ENCODE measurements around the gene FAXDC2. TPM values are rescaled to one million over a fixed set of nuclear protein-coding genes. Genes with fewer than 3 reads are reported as not detected.

Gene FAXDC2
- total RNA-seq, 2 donors from 2014 or later = 43.9 to 70.5 TPM

DNA sequence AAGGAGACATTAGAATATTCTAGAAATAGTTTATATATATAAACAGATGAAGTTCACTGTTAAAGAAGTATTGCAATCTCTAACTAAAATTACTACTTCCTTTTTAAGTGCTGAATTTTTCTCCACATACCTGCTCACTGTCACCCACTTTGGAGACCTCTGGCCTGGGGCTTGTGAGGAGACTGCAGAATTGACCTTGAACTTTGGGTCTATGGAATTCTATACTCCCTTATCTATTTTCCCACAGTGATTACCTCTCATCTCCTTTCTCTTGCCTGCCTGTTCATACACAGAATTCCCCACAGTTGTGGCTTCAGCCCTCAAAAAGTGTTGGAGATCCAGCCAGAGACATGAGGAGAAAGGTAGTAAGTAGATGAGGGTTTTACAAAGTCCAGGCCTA lies 49.8 kb downstream of the FAXDC2 start:
- Histone ChIP-seq H3K27me3 (replicated peaks; ENCODE audit: insufficient read depth) (no peaks in the 10 kb centered on the region), H3K4me3 (no peak overlapping the region), H3K36me3 (peaks cover 58% of the 10 kb centered on the region), H3K4me1 (ENCODE audit: control insufficient read depth in 1 of 2, low read depth in 2 of 2) (peaks cover 0 to 10% of the 10 kb centered on the region in 2 donors), H3K9me3 (no peaks in the 10 kb centered on the region), H3K27ac (no peak overlapping the region)
- ATAC-seq (ENCODE audit: insufficient number of reproducible peaks, low FRiP score, low read depth) = no peak
- no peak for DNase-seq (ENCODE audit: low spot score)
- TF ChIP-seq, protein P1, sequence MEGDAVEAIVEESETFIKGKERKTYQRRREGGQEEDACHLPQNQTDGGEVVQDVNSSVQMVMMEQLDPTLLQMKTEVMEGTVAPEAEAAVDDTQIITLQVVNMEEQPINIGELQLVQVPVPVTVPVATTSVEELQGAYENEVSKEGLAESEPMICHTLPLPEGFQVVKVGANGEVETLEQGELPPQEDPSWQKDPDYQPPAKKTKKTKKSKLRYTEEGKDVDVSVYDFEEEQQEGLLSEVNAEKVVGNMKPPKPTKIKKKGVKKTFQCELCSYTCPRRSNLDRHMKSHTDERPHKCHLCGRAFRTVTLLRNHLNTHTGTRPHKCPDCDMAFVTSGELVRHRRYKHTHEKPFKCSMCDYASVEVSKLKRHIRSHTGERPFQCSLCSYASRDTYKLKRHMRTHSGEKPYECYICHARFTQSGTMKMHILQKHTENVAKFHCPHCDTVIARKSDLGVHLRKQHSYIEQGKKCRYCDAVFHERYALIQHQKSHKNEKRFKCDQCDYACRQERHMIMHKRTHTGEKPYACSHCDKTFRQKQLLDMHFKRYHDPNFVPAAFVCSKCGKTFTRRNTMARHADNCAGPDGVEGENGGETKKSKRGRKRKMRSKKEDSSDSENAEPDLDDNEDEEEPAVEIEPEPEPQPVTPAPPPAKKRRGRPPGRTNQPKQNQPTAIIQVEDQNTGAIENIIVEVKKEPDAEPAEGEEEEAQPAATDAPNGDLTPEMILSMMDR (IDR thresholded peaks at IDR 0.05) = no peak

GRCh38 chr5:154797762-154798161 lies 52.6 kb downstream of the FAXDC2 start:
- peaks cover 42% of the 10 kb centered on the region for H3K36me3 ChIP-seq

DNA sequence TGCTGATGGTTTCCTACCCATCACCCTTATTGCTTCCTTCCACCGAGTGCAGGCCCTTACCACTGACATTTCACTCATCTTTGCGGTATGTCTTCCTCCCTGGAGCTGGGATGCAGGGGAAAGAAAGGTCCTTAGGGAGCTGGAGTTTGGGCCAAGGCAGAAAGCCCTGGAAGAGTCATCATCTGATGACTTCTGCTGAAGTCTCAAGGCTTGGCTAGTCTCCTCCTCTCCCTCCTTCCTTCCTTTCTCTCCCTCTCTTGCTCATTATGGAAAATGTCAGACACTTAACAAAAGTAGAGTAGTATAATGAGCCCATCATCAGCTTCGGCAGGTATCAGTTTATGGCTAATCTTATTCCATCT lies 55.2 kb downstream of the FAXDC2 start:
- TF ChIP-seq, protein P1 (IDR thresholded peaks at IDR 0.05) = no peak
- no peak for DNase-seq (ENCODE audit: low spot score)
- Histone ChIP-seq H3K27me3 (replicated peaks; ENCODE audit: insufficient read depth) (no peaks in the 10 kb centered on the region), H3K4me3 (no peak overlapping the region), H3K4me1 (ENCODE audit: control insufficient read depth in 1 of 2, low read depth in 2 of 2) (peaks cover 0 to 17% of the 10 kb centered on the region in 2 donors), H3K36me3 (peaks cover 33% of the 10 kb centered on the region), H3K27ac (no peak overlapping the region), H3K9me3 (no peaks in the 10 kb centered on the region)
- ATAC-seq (ENCODE audit: insufficient number of reproducible peaks, low FRiP score, low read depth) = no peak

More at GRCh38 chr5:154797762-154798161, 52.6 kb downstream of the FAXDC2 start:
- Histone ChIP-seq H3K27ac (no peak overlapping the region), H3K9me3 (no peaks in the 10 kb centered on the region), H3K4me3 (no peak overlapping the region), H3K27me3 (replicated peaks; ENCODE audit: insufficient read depth) (no peaks in the 10 kb centered on the region), H3K4me1 (ENCODE audit: control insufficient read depth in 1 of 2, low read depth in 2 of 2) (peaks cover 0 to 17% of the 10 kb centered on the region in 2 donors)
- ATAC-seq (ENCODE audit: insufficient number of reproducible peaks, low FRiP score, low read depth) = no peak
- DNase-seq (ENCODE audit: low spot score) = no peak
- TF ChIP-seq, protein P1 (IDR thresholded peaks at IDR 0.05) = no peak

GRCh38 chr5:154794525-154795234 lies 55.7 kb downstream of the FAXDC2 start:
- H3K36me3 ChIP-seq = peaks cover 28% of the 10 kb centered on the region
- H3K4me3 ChIP-seq = no peak overlapping the region
- TF ChIP-seq, protein P1 (IDR thresholded peaks at IDR 0.05) = no peak
- H3K9me3 ChIP-seq = no peaks in the 10 kb centered on the region
- no peak for ATAC-seq (ENCODE audit: insufficient number of reproducible peaks, low FRiP score, low read depth)
- H3K27ac ChIP-seq = no peak overlapping the region
- no peak for DNase-seq (ENCODE audit: low spot score)
- H3K4me1 ChIP-seq (ENCODE audit: control insufficient read depth in 1 of 2, low read depth in 2 of 2) = peaks cover 0 to 17% of the 10 kb centered on the region in 2 donors
- H3K27me3 ChIP-seq (replicated peaks; ENCODE audit: insufficient read depth) = no peaks in the 10 kb centered on the region

- H3K4me3 ChIP-seq = no peak overlapping the region
- TF ChIP-seq, protein P1 (IDR thresholded peaks at IDR 0.05) = no peak
- H3K27ac ChIP-seq = no peak overlapping the region
- H3K4me1 ChIP-seq (ENCODE audit: control insufficient read depth in 1 of 2, low read depth in 2 of 2) = peaks cover 0 to 17% of the 10 kb centered on the region in 2 donors
- DNase-seq (ENCODE audit: low spot score) = no peak
- ATAC-seq (ENCODE audit: insufficient number of reproducible peaks, low FRiP score, low read depth) = no peak
- H3K27me3 ChIP-seq (replicated peaks; ENCODE audit: insufficient read depth) = no peaks in the 10 kb centered on the region
- H3K9me3 ChIP-seq = no peaks in the 10 kb centered on the region
- H3K36me3 ChIP-seq = peaks cover 23% of the 10 kb centered on the region
Measured at GRCh38 chr5:154793599-154794524, 56.5 kb downstream of the FAXDC2 start.

All from thoracic aorta (tissue), 2 donors.